ENCODE results near the gene FAXC. TPM values are rescaled to one million over a fixed set of nuclear protein-coding genes. Genes with fewer than 3 reads are reported as not detected.

The FAXC gene
- total and polyA plus RNA-seq, 2 of the 8 experiments (the other 6 are each of a cell fraction or from before 2014, with no cell fraction given) = 23.2 to 29.8 TPM

- no peak for TF ChIP-seq CTCF (IDR thresholded peaks at IDR 0.05; ENCODE audit: control extremely low read depth in 1 of 3, insufficient read depth in 1 of 3, low read depth in 1 of 3, low read length in 3 of 3)
- TF ChIP-seq ASH2L (IDR thresholded peaks at IDR 0.05; ENCODE audit: low read length) = no peak
- no peak for TF ChIP-seq RXRA (IDR thresholded peaks at IDR 0.05; ENCODE audit: insufficient read depth, low read depth, low read length)
- no peak for TF ChIP-seq TAF1 (IDR thresholded peaks at IDR 0.05; ENCODE audit: low read depth, low read length)
- TF ChIP-seq MAFK (IDR thresholded peaks at IDR 0.05; ENCODE audit: low read depth, low read length) = no peak
Measured at GRCh38 chr6:99356641-99357040, 7.2 kb upstream of the FAXC start (continued).
